Sigmoid colon (tissue), 4 donors: ENCODE results near the gene OR6K6.

Experiments
- CTCF ChIP-seq, 4 experiments: fragments of 450-650 bp in 3 of 4; fragments of 200-600 bp in 1 of 4; IDR thresholded peaks; one replicate each; pipeline ENCODE4 v1.5.1; 2016 to 2019; ENCODE audit warnings: antibody characterized with exemption in 4 of 4, mild to moderate bottlenecking in 3 of 4, moderate library complexity in 2 of 4
- EP300 ChIP-seq, 4 donors: sonication (generic); formaldehyde crosslinking; IDR thresholded peaks; one replicate each; pipeline ENCODE4 v1.6.1; 2017; ENCODE audit warnings: antibody characterized with exemption in 4 of 4
- POLR2A ChIP-seq, 2 donors: fragments of 450-650 bp; IDR thresholded peaks; one replicate each; pipeline ENCODE4 v1.6.1; 2016; ENCODE audit warnings: antibody characterized with exemption in 2 of 2, mild to moderate bottlenecking in 2 of 2, moderate library complexity in 2 of 2
- POLR2AphosphoS5 ChIP-seq, 4 donors: sonication (generic); formaldehyde crosslinking; IDR thresholded peaks; one replicate each; pipeline ENCODE4 v1.6.1; 2017; ENCODE audit warnings: antibody characterized with exemption in 4 of 4

- no peak for TF ChIP-seq CTCF (IDR thresholded peaks at IDR 0.05)
- no peak for TF ChIP-seq POLR2AphosphoS5 (IDR thresholded peaks at IDR 0.05)
- TF ChIP-seq POLR2A (IDR thresholded peaks at IDR 0.05): no peak
- TF ChIP-seq EP300 (IDR thresholded peaks at IDR 0.05): no peak
Measured at GRCh38 chr1:158794247-158794646, 39.7 kb downstream of the OR6K6 start.
